Heart right ventricle (tissue), 16 donors: ENCODE measurements around the gene LLGL1. TPM values are rescaled to one million over a fixed set of nuclear protein-coding genes. Genes with fewer than 3 reads are reported as not detected.
A peak's percentile ranks its signal among the peaks of the same experiment; 100 is the strongest.
"Not testable (repeated sequence)": the region's sequence is repeated elsewhere in the genome, so short reads cannot be mapped to it uniquely, and the experiment has no call there.

Experiments
- ATAC-seq, 8 donors: fragments of 200-7000 bp; cut with Tn5 transposase; one replicate each; pipeline ENCODE4 v1.9.1; 2020; ENCODE audit warnings: mild to moderate bottlenecking in 8 of 8, moderate library complexity in 8 of 8, moderate number of reproducible peaks in 1 of 8
- DNase-seq, 2 donors: peaks; one replicate each; pipeline ENCODE4 v3.0.0-alpha.2; 2020
- H3K27ac ChIP-seq, 10 donors: fragments of 200-600 bp; sonication (generic) in 2 of 10; one replicate each; pipeline versions ENCODE4 v1.5.0 to v1.8.0; 2020 to 2022; ENCODE audit warnings: mild to moderate bottlenecking in 3 of 10
- H3K27me3 ChIP-seq, 7 donors: fragments of 200-600 bp; one replicate each; pipeline ENCODE4 v1.8.0; 2021 to 2022; ENCODE audit warnings: mild to moderate bottlenecking in 2 of 7
- H3K36me3 ChIP-seq, 9 donors: fragments of 200-600 bp; sonication (generic) in 1 of 9; one replicate each; pipeline versions ENCODE4 v1.5.0 to v1.8.0; 2020 to 2022; ENCODE audit warnings: mild to moderate bottlenecking in 2 of 9
- H3K4me1 ChIP-seq, 9 donors: fragments of 200-600 bp; sonication (generic) in 1 of 9; one replicate each; pipeline versions ENCODE4 v1.5.0 to v1.8.0; 2020 to 2022; ENCODE audit warnings: mild to moderate bottlenecking in 4 of 9
- H3K4me3 ChIP-seq, 10 donors: fragments of 200-600 bp; sonication (generic) in 2 of 10; one replicate each; pipeline versions ENCODE4 v1.5.0 to v1.8.0; 2020 to 2022; ENCODE audit warnings: mild to moderate bottlenecking in 7 of 10, moderate library complexity in 2 of 10
- H3K9me3 ChIP-seq, 11 donors: fragments of 200-600 bp in 10 of 11; sonication (generic) in 2 of 11; one replicate each; pipeline versions ENCODE4 v1.5.0 to v1.8.0; 2013 to 2022; ENCODE audit warnings: mild to moderate bottlenecking in 2 of 11, control low read depth in 1 of 11, moderate library complexity in 1 of 11
- WGBS, 2 donors: extraction: QIAGEN DNeasy Blood & Tissue Kit; methylation state at CpG; one replicate each; pipeline ENCODE4 v1.1.7; 2013; ENCODE audit warnings: inconsistent platforms in 1 of 2; 5-methylcytosine and 5-hydroxymethylcytosine counted together
- intact Hi-C, 10 donors: fragments of 100-400 bp; cut with DNase I; formaldehyde crosslinking; loops; one replicate each; pipeline versions ENCODE4 v1.11.1 to v1.14.2; 2022
- polyA plus RNA-seq, 2 donors: library from polyadenylated mRNA; stranded (reverse); fragments of 200-250 nt; gene quantifications; one replicate each; pipeline ENCODE4 v1.2.3, GENCODE V29; 2013
- total RNA-seq, 10 donors: library from RNA; stranded (reverse); fragmentation: NEBNext Ultra II Directional in 3 of 10; extraction: Animal tissue kit (Norgen Biotek cat#: 25700) in 3 of 10; gene quantifications; one replicate each; pipeline versions ENCODE4 v1.2.1 to v1.2.4, GENCODE V29; 2021 to 2023
- TF ChIP-seq, protein P1 (sequence below), 9 donors: fragments of 200-600 bp; sonication (generic) in 2 of 9; IDR thresholded peaks; one replicate each; pipeline versions ENCODE4 v1.5.0 to v1.8.0; 2021 to 2022; ENCODE audit warnings: antibody characterized with exemption in 9 of 9, mild to moderate bottlenecking in 5 of 9, moderate library complexity in 1 of 9
- donor health status: Arrhythmogenic right ventricular cardiomyopathy.
- donor health status: ischemic (EF 13 %, LVEDD 7.1; RV severe dilation, severe dysfunction).
- donor health status: healthy with polysubstance abuse.
- donor health status: DM: no; HTN: yes; CAD: no.
- donor health status: DM: no; HTN: no; CAD: no.
- donor health status: ischemic (EF 25% LVEDD 6.9; RV normal size, moderate dysfunction).
- donor health status: ischemic (EF 25% LVEDD 5.7; RV mildly dilated, moderate dysfunction).
- donor health status: healthy.
- donor health status: DM: yes; HTN: yes; CAD: no.
- donor health status: Ischemic cardiomyopathy.
- donor health status: ischemic (EF 35%, LVEDD 5.7; RV mildly dilated, moderate dysfunction).
- donor health status: nonischemic (EF 11% LVEDD 7.7; RV severe dilation, severe dysfunction).
- donor health status: DM: yes; HTN: yes; CAD: no.
- donor health status: PGD.
- donor health status: ischemic (EF 29% LVEDD 5.4; RV normal size, mild dysfunction).
- donor health status: nonischemic (EF 23%, LVEDD 6.1; RV moderate dilation, normal function).

The LLGL1 gene
- total and polyA plus RNA-seq, 12 donors: 5.8 to 12.4 (median 8.6) TPM

DNA sequence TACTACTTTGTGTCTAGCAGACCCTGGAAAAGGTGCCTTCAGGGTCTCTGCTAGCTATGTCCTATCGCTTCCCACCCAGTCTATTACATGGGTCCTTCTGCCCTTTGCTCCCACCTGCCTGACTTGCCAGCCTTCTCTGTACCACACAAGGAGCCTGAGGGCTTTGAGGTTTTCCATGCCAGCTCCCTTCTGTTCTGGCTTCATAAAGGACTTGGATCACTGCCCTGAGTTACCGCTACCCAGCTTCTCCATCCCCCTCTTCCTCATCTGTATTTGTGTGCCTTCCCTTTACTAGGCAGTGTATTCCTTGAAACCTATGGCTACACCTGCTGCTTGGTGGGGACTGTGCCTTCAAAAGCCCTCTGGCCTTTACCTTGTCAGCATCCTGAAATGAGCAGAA is 19.6 kb upstream of the LLGL1 start:
- peaks cover 0 to 98% (median 46%) of the 10 kb centered on the region in 9 donors for H3K36me3 ChIP-seq
- TF ChIP-seq, protein P1, sequence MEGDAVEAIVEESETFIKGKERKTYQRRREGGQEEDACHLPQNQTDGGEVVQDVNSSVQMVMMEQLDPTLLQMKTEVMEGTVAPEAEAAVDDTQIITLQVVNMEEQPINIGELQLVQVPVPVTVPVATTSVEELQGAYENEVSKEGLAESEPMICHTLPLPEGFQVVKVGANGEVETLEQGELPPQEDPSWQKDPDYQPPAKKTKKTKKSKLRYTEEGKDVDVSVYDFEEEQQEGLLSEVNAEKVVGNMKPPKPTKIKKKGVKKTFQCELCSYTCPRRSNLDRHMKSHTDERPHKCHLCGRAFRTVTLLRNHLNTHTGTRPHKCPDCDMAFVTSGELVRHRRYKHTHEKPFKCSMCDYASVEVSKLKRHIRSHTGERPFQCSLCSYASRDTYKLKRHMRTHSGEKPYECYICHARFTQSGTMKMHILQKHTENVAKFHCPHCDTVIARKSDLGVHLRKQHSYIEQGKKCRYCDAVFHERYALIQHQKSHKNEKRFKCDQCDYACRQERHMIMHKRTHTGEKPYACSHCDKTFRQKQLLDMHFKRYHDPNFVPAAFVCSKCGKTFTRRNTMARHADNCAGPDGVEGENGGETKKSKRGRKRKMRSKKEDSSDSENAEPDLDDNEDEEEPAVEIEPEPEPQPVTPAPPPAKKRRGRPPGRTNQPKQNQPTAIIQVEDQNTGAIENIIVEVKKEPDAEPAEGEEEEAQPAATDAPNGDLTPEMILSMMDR (IDR thresholded peaks at IDR 0.05): no peak
- no peaks in the 10 kb centered on the region for H3K27me3 ChIP-seq
- intact Hi-C loops: loop anchor here in 2 of 10 donors (10.0 kb wide), 2 partner anchors 61 to 109 kb away; partner anchors contain the start of genes SMCR8 (in 1 of the 2) and TOP3A (in 1 of the 2)
- DNase-seq (no peak), ATAC-seq (peak in 2 of 8 donors; percentile 16 to 37)
- H3K4me1 ChIP-seq: peaks cover 0 to 54% (median 27%) of the 10 kb centered on the region in 9 donors
- no peak overlapping the region for H3K4me3 ChIP-seq
- 73% methylated on average over 2 of the region's 2 CpGs for WGBS, 2 donors
- no peak overlapping the region for H3K27ac ChIP-seq
- H3K9me3 ChIP-seq: no peaks in the 10 kb centered on the region

DNA sequence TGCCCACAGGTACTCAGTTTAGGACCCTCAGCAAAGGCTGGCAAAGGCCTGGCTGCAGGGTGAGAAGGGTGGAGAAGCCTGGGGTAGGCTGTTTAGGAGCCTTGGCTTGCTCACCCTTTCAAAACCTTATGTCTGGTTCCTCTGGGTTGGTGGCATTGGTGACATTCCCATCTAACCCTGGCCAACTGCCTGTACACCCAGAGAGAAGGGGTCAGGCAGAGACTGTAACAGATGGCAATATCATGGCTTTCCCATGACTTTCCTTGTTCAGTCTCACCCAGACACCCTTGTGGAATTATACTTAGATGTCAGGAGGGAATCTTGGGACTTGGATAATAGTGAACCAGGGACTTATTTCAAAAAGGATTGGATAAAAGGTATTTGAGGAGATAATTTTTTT is 18.5 kb upstream of the LLGL1 start:
- H3K27ac ChIP-seq: no peak overlapping the region
- H3K4me3 ChIP-seq: no peak overlapping the region
- TF ChIP-seq, protein P1 (IDR thresholded peaks at IDR 0.05): no peak
- H3K4me1 ChIP-seq: peaks cover 0 to 43% (median 19%) of the 10 kb centered on the region in 9 donors
- H3K27me3 ChIP-seq: no peaks in the 10 kb centered on the region
- ATAC-seq (no peak), DNase-seq (no peak)
- peaks cover 0 to 100% (median 46%) of the 10 kb centered on the region in 9 donors for H3K36me3 ChIP-seq
- intact Hi-C loops: loop anchor here in 2 of 10 donors (10.0 kb wide), 2 partner anchors 62 to 108 kb away; partner anchors contain the start of genes SMCR8 (in 1 of the 2) and TOP3A (in 1 of the 2)
- no peaks in the 10 kb centered on the region for H3K9me3 ChIP-seq

DNA sequence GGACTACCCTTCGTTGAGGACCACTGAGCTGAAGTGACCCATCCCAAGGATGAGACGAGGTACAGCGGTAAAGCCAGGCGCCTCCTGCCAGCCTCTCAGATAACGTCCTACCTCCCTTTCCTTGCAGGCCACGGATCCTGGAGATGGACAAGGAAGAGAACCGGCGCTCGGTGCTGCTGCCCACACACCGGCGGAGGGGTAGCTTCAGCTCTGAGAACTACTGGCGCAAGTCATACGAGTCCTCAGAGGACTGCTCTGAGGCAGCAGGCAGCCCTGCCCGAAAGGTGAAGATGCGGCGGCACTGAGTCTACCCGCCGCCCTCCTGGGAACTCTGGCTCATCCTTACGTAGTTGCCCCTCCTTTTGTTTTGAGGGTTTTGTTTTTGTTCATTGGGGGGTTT is 17.3 kb upstream of the LLGL1 start:
- Histone ChIP-seq H3K27me3 (no peaks in the 10 kb centered on the region), H3K27ac (no peak overlapping the region), H3K4me1 (peaks cover 0 to 33% (median 14%) of the 10 kb centered on the region in 9 donors), H3K36me3 (peaks cover 0 to 95% (median 46%) of the 10 kb centered on the region in 9 donors), H3K4me3 (no peak overlapping the region), H3K9me3 (no peaks in the 10 kb centered on the region)
- TF ChIP-seq, protein P1 (IDR thresholded peaks at IDR 0.05): no peak
- DNase-seq: no peak
- intact Hi-C loops: loop anchor here in 2 of 10 donors (10.0 kb wide), 2 partner anchors 63 to 107 kb away; partner anchors contain the start of genes SMCR8 (in 1 of the 2) and TOP3A (in 1 of the 2)
- 86 to 88% methylated on average over 19 of the region's 19 CpGs for whole genome bisulfite sequencing, 2 donors
- ATAC-seq: no peak

DNA sequence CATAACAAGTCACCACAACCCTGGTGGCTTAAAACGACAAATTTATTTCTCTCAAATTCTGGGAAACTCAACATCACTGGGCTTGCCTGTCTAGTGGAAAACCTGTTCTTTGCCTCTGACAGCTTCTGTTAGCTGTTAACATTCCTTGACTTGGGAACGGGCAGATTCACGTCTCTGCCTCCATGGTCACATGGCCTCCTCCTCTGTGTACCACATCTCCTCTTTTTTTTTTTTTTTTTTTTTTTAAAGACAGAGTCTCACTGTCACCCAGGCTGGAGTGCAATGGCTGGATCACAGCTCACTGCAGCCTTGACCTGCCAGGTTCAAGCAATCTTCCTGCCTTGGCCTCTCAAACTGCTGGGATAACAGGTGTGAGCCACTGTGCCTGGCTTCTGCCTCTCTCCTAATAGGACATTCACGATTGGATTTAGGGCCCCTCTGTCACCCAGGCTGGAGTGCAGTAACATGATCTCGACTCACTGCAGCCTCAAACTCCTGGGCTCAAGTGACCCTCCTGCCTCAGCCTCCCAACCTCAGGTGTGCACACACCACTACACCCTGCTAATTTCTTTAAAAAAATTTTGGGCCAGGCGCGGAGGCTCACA is 11.7 kb upstream of the LLGL1 start:
- H3K36me3 ChIP-seq: peaks cover 0 to 39% (median 19%) of the 10 kb centered on the region in 9 donors
- DNase-seq (no peak), ATAC-seq (no peak)
- no peak overlapping the region for H3K27ac ChIP-seq
- H3K27me3 ChIP-seq: no peaks in the 10 kb centered on the region
- H3K4me1 ChIP-seq: peaks cover 0 to 12% (median 0%) of the 10 kb centered on the region in 9 donors
- H3K4me3 ChIP-seq: no peak overlapping the region
- WGBS, 2 donors: 66 to 69% methylated on average over 7 of the region's 7 CpGs
- no peaks in the 10 kb centered on the region for H3K9me3 ChIP-seq
- intact Hi-C loops: loop anchor here in 3 of 10 donors (5.0 to 10.0 kb wide), 2 partner anchors 69 to 71 kb away; no protein-coding TSS in a partner anchor
- TF ChIP-seq, protein P1 (IDR thresholded peaks at IDR 0.05): no peak

DNA sequence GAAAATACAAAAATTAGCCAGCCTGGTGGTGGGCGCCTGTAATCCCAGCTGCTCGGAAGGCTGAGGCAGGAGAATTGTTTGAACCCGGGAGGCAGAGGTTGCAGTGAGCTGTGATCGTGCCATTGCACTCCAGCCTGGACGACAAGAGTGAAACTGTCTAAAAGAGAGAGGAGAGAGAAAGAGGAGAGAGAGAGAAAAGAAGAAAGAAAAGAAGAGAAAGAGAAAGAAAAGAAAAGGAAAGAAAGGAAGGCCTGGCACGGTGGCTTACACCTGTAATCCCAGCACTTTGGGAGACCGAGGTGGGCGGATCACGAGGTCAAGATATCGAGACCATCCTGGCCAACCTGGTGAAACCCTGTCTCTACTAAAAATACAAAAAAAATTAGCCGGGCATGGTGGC is 8.5 kb upstream of the LLGL1 start:
- H3K27me3 ChIP-seq, H3K9me3 ChIP-seq, H3K36me3 ChIP-seq, H3K4me3 ChIP-seq, DNase-seq, ATAC-seq, H3K27ac ChIP-seq: not testable (repeated sequence)
- 85 to 87% methylated on average over 11 of the region's 11 CpGs for WGBS, 2 donors
- peaks cover 0 to 18% (median 5%) of the 10 kb centered on the region in 9 donors for H3K4me1 ChIP-seq
- intact Hi-C loops: loop anchor here in 7 of 10 donors (2.0 to 10.0 kb wide), 6 partner anchors 40 to 100 kb away; partner anchors contain the start of genes FLII (in 3 of the 7), TOP3A (in 3 of the 7) and SMCR8 (in 1 of the 7)
